Activated T-helper 1 cell treated with anti-CD3 and anti-CD28 coated beads, Interleukin-12 subunit alpha, Interleukin-12 subunit beta, Interleukin-2, Interleukin-4 antibody, amounts not matched to agents 30 ng/mL and 10 ng/mL and 1 ng/mL, durations not matched to agents 14 hours and 24 hours and 36 hours (primary cell): ENCODE data around the gene SVIL. TPM values are rescaled to one million over a fixed set of nuclear protein-coding genes. Genes with fewer than 3 reads are reported as not detected.

ENCODE experiments used
- DNase-seq: peaks from one replicate; pipeline ENCODE4 v3.0.0; 2021; ENCODE audit warnings: low spot score
- H3K27ac Mint-ChIP-seq: one replicate; pipeline ENCODE4 v1.8.0; 2021; ENCODE audit warnings: mild to moderate bottlenecking, mixed read lengths
- H3K27me3 Mint-ChIP-seq: one replicate; pipeline ENCODE4 v1.8.0; 2022; ENCODE audit warnings: mild to moderate bottlenecking, moderate library complexity, mixed read lengths; ENCODE audit not compliant: insufficient read depth
- H3K36me3 Mint-ChIP-seq: one replicate; pipeline ENCODE4 v1.8.0; 2021; ENCODE audit warnings: low read depth, mixed read lengths
- H3K4me1 Mint-ChIP-seq: one replicate; pipeline ENCODE4 v1.8.0; 2021; ENCODE audit warnings: low read depth, mixed read lengths
- H3K4me3 Mint-ChIP-seq: one replicate; pipeline ENCODE4 v1.8.0; 2021; ENCODE audit warnings: mild to moderate bottlenecking, moderate library complexity, mixed read lengths
- H3K9me3 Mint-ChIP-seq: one replicate; pipeline ENCODE4 v1.8.0; 2021; ENCODE audit warnings: mixed read lengths
- intact Hi-C: fragments of 100-400 bp; cut with micrococcal nuclease; formaldehyde crosslinking; loops from one replicate; pipeline ENCODE4 v1.15.1; 2024
- total RNA-seq: library from RNA; stranded (reverse); gene quantifications from 2 replicates; pipeline ENCODE4 v1.2.3, GENCODE V29; 2022

Gene SVIL, protein sequence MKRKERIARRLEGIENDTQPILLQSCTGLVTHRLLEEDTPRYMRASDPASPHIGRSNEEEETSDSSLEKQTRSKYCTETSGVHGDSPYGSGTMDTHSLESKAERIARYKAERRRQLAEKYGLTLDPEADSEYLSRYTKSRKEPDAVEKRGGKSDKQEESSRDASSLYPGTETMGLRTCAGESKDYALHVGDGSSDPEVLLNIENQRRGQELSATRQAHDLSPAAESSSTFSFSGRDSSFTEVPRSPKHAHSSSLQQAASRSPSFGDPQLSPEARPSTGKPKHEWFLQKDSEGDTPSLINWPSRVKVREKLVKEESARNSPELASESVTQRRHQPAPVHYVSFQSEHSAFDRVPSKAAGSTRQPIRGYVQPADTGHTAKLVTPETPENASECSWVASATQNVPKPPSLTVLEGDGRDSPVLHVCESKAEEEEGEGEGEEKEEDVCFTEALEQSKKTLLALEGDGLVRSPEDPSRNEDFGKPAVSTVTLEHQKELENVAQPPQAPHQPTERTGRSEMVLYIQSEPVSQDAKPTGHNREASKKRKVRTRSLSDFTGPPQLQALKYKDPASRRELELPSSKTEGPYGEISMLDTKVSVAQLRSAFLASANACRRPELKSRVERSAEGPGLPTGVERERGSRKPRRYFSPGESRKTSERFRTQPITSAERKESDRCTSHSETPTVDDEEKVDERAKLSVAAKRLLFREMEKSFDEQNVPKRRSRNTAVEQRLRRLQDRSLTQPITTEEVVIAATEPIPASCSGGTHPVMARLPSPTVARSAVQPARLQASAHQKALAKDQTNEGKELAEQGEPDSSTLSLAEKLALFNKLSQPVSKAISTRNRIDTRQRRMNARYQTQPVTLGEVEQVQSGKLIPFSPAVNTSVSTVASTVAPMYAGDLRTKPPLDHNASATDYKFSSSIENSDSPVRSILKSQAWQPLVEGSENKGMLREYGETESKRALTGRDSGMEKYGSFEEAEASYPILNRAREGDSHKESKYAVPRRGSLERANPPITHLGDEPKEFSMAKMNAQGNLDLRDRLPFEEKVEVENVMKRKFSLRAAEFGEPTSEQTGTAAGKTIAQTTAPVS (N-terminal part only)
- 7.4 and 8.1 TPM in 2 replicates for total RNA-seq

DNA sequence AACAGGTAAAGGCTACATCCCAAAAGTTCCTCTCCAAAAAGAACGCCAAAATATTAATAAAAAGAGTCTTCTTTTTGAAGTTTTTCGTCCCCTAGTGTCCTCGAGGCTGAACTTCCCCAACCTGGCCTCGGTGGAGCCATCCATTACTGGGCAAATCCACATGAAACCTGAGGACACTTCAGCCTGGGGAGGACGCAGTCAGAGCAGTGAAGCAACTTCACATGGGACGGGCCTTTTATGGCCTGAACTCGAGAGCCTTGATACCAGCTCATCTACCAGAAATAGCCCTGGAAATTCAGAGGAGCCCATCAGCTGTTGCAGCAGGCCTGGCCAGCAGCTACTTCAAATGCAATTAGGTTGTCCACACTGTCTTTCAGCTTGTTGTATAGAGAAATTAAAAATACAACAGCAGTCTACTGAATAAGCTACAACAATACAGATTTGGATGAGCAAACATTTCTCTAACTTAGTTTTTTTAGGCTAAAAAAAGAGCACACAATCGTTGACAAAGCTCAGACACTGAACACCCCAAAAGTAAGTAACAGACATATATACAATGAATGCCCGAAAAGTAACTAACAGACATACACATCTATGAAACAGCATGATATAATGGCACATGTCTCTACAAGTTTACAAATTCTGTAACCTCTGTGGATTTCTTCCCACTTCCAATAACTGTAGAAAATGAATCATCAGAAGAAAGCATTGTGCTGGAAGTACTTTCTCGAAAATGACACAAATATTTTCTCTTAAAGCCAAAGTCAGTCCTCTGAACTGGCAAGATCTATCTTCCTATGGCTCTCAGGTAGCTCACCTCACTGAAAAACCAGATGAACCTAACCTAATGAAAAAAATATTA, at the start of gene SVIL:
Gene SVIL, minus strand, starts transcription at position 208 of the 862 bp plus-strand sequence. CDS start 79,913 bp downstream, outside the sequence.
- no peaks in the 10 kb centered on the region for H3K9me3 Mint-ChIP-seq
- H3K27me3 Mint-ChIP-seq = peaks cover 2% of the 10 kb centered on the region
- H3K4me3 Mint-ChIP-seq = no peak within 1 kb of the TSS
- peaks cover 3% of the 10 kb centered on the region for H3K36me3 Mint-ChIP-seq
- peaks cover 32% of the 10 kb centered on the region for H3K4me1 Mint-ChIP-seq
- H3K27ac Mint-ChIP-seq = no peak within 1 kb of the TSS
- DNase-seq = no peak
- intact Hi-C loops = loop anchor here (2.0 kb wide), 1 partner anchor 100 kb away; no protein-coding TSS in a partner anchor

GRCh38 chr10:29681676-29682448, 47.1 kb upstream of the SVIL start:
- H3K27ac Mint-ChIP-seq = peak overlapping the region; percentile 86
- DNase-seq = peak; percentile 60
- peaks cover 35% of the 10 kb centered on the region for H3K36me3 Mint-ChIP-seq
- H3K27me3 Mint-ChIP-seq = no peaks in the 10 kb centered on the region
- intact Hi-C loops = no loop called here
- H3K4me3 Mint-ChIP-seq = peak overlapping the region; percentile 60
- H3K9me3 Mint-ChIP-seq = peaks cover 8% of the 10 kb centered on the region
- H3K4me1 Mint-ChIP-seq = peaks cover 43% of the 10 kb centered on the region

DNA sequence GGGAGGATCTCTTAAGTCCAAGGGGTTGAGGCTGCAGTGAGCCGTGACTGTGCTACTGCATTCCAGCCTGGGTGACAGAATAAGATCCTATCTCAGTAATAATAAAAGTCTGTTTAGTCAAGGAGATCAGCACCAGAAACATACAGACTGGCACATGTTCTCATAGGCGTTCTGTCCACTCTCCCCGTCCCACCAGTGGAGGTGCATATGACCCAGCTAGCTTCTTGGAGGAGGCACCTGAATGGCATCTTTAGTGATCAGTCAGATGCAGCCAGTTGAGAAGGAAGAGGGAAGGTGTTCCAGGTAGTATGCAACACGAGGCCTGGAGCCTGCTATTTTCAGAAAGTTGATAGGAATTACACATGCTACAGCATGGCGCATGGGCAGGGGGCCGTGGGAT, 45.3 kb upstream of the SVIL start:
- DNase-seq = no peak
- peaks cover 24% of the 10 kb centered on the region for H3K9me3 Mint-ChIP-seq
- no peak overlapping the region for H3K27ac Mint-ChIP-seq
- no peaks in the 10 kb centered on the region for H3K27me3 Mint-ChIP-seq
- H3K36me3 Mint-ChIP-seq = peaks cover 39% of the 10 kb centered on the region
- peaks cover 43% of the 10 kb centered on the region for H3K4me1 Mint-ChIP-seq
- intact Hi-C loops = no loop called here
- H3K4me3 Mint-ChIP-seq = no peak overlapping the region

DNA sequence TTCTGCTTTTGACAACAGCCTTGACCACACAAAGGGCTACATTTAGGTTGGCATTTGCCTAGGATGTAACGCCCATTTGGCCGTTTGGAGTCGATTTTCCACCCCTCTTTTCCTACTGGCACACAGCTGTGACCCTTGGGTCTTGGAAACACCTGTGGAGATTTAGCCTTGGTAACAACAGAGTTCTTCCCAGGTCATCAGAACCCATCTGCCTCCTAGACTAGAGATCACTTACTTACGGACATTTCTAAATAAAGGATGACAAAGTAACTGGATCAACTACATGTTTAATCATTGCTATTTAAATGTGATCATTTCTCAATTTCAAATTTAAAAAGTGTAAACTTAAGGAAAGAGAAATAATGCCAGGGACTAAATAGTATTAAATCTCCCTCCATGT, 42.0 kb upstream of the SVIL start:
- H3K4me3 Mint-ChIP-seq = no peak overlapping the region
- intact Hi-C loops = no loop called here
- H3K36me3 Mint-ChIP-seq = peaks cover 23% of the 10 kb centered on the region
- peaks cover 19% of the 10 kb centered on the region for H3K4me1 Mint-ChIP-seq
- H3K27ac Mint-ChIP-seq = no peak overlapping the region
- no peak for DNase-seq
- H3K27me3 Mint-ChIP-seq = no peaks in the 10 kb centered on the region
- peaks cover 29% of the 10 kb centered on the region for H3K9me3 Mint-ChIP-seq

- H3K36me3 Mint-ChIP-seq = peaks cover 23% of the 10 kb centered on the region
- H3K27me3 Mint-ChIP-seq = no peaks in the 10 kb centered on the region
- DNase-seq = no peak
- peaks cover 11% of the 10 kb centered on the region for H3K4me1 Mint-ChIP-seq
- peaks cover 29% of the 10 kb centered on the region for H3K9me3 Mint-ChIP-seq
- H3K27ac Mint-ChIP-seq = no peak overlapping the region
- intact Hi-C loops = no loop called here
- no peak overlapping the region for H3K4me3 Mint-ChIP-seq
These were observed 41.2 kb upstream of the SVIL start for GRCh38 chr10:29675984-29676383.

DNA sequence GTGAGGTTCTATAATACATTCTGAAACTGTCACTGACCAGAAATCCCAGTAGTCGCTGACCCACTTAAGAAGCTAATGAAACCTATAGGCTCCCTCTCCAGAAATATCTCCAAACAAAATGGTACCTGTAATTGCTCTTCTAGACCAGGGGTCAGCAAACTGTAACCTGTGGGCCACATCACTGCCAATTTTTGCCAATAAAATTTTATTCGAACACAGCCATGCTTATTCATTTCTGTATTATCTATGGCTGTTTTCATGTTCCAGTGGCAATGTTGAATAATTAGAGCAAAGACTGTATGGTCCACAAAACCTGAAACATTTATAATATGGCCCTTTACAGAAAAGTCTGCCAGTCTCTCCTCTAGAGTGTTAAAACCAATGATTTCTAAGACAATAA, 37.2 kb upstream of the SVIL start:
- no peak for DNase-seq
- peaks cover 25% of the 10 kb centered on the region for H3K9me3 Mint-ChIP-seq
- H3K27me3 Mint-ChIP-seq = peaks cover 8% of the 10 kb centered on the region
- H3K4me1 Mint-ChIP-seq = no peaks in the 10 kb centered on the region
- no peak overlapping the region for H3K27ac Mint-ChIP-seq
- peaks cover 18% of the 10 kb centered on the region for H3K36me3 Mint-ChIP-seq
- intact Hi-C loops = no loop called here
- no peak overlapping the region for H3K4me3 Mint-ChIP-seq

GRCh38 chr10:29671228-29671780, 36.5 kb upstream of the SVIL start:
- Mint-ChIP-seq H3K4me1 (no peaks in the 10 kb centered on the region), H3K9me3 (peaks cover 20% of the 10 kb centered on the region), H3K4me3 (no peak overlapping the region), H3K36me3 (peaks cover 18% of the 10 kb centered on the region), H3K27me3 (peaks cover 8% of the 10 kb centered on the region), H3K27ac (no peak overlapping the region)
- DNase-seq = no peak
- intact Hi-C loops = no loop called here

DNA sequence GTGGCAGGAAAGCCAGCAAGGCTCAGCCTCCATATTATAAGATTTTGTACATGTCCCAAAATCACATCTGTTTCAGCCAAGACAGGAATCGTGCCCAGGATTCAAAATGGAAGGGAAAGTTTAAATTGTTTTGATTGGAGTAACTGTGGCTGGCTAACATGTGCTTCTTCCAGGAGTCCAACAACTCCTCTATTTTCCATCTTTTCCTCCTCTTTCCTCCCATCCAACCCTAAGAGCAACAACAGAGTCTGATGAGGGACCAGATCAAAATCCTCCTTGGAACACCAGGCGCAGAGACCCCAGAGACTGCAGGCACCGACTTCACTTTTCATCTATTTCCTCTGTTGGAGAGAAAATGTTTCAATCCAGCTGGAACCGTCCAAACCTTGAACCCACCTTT, 36.0 kb upstream of the SVIL start:
- no peak for DNase-seq
- H3K27ac Mint-ChIP-seq = no peak overlapping the region
- peaks cover 12% of the 10 kb centered on the region for H3K36me3 Mint-ChIP-seq
- no peak overlapping the region for H3K4me3 Mint-ChIP-seq
- peaks cover 8% of the 10 kb centered on the region for H3K27me3 Mint-ChIP-seq
- peaks cover 15% of the 10 kb centered on the region for H3K9me3 Mint-ChIP-seq
- H3K4me1 Mint-ChIP-seq = no peaks in the 10 kb centered on the region
- intact Hi-C loops = no loop called here

GRCh38 chr10:29669149-29669548, 34.4 kb upstream of the SVIL start:
- H3K36me3 Mint-ChIP-seq = peaks cover 7% of the 10 kb centered on the region
- H3K9me3 Mint-ChIP-seq = peaks cover 4% of the 10 kb centered on the region
- H3K27ac Mint-ChIP-seq = no peak overlapping the region
- intact Hi-C loops = no loop called here
- no peaks in the 10 kb centered on the region for H3K4me1 Mint-ChIP-seq
- H3K27me3 Mint-ChIP-seq = peaks cover 8% of the 10 kb centered on the region
- H3K4me3 Mint-ChIP-seq = no peak overlapping the region
- no peak for DNase-seq

GRCh38 chr10:29668628-29669027, 33.9 kb upstream of the SVIL start:
- Mint-ChIP-seq H3K27ac (no peak overlapping the region), H3K36me3 (peaks cover 7% of the 10 kb centered on the region), H3K4me3 (no peak overlapping the region), H3K4me1 (no peaks in the 10 kb centered on the region), H3K27me3 (peaks cover 12% of the 10 kb centered on the region), H3K9me3 (peaks cover 4% of the 10 kb centered on the region)
- intact Hi-C loops = no loop called here
- DNase-seq = no peak

- H3K4me1 Mint-ChIP-seq = no peaks in the 10 kb centered on the region
- H3K36me3 Mint-ChIP-seq = peaks cover 3% of the 10 kb centered on the region
- intact Hi-C loops = no loop called here
- no peak for DNase-seq
- H3K27ac Mint-ChIP-seq = no peak overlapping the region
- H3K4me3 Mint-ChIP-seq = no peak overlapping the region
- H3K9me3 Mint-ChIP-seq = no peaks in the 10 kb centered on the region
- peaks cover 24% of the 10 kb centered on the region for H3K27me3 Mint-ChIP-seq
These were observed 32.4 kb upstream of the SVIL start for GRCh38 chr10:29667191-29667590.
